GM18867 (cell line): ENCODE measurements around the gene TGM2.
"Not testable (repeated sequence)": the region's sequence is repeated elsewhere in the genome, so short reads cannot be mapped to it uniquely, and the experiment has no call there.

Experiments
- ATAC-seq: cut with Tn5 transposase; IDR thresholded peaks from one replicate; pipeline ENCODE4 v1.9.1; 2021; ENCODE audit warnings: mild to moderate bottlenecking, moderate library complexity; ENCODE audit not compliant: unreplicated experiment

The TGM2 gene

DNA sequence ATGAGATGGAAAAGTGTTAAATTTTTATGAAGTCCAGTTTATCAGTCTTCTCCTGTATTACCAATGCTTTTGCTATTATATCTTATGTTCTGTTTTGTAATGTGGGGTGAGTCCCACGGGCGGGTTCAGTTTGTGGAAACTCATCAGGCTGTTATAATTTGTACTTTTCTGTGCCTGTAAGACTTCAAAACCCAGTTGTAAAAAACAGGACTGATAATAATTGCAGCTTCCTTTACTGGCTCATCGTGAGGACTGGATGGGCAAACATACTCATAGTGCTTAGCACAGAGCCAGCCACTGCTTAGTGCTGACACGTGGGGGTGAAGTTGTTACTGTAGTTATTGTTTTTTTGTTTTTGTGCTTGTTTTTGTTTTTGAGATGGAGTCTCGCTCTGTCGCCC lies 45.6 kb downstream of the TGM2 start:
- no peak for ATAC-seq

DNA sequence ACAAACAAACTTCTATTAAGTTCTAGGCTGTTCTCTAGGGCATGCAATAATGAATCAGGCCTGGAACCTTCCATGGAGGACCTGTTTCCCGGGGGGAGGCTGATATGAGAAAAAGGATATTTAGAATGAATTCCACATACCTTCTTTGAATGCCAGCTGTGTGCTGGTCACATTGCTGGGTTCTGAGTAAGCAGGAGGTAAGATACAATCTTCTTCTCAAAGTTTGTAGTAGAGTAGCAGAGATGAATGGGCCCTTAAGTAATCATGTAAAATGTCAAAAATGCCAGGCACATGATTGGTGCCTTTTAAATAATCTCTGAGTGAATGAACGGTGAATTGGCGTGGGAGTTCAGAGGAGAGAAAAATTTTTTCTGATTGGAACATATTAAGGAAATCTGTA lies 47.4 kb downstream of the TGM2 start:
- ATAC-seq, result no peak

DNA sequence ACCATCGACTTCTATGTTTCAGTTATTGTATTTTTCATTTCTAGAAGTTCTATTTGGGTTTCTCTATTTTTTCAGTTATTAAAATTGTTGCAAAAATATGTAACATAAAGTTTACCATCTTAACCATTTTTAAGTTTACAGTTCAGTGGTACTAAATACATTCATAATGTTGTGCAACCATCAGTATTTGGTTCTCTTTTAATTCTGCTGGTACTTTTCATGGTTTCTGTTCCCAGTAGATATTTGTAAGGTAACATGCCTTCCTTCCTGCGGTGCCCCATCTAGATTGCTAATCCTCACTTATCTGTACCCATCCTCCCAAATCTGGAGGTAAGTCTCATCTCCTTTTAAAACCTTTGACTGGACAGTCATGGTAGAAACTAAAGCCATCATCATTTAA lies 47.9 kb downstream of the TGM2 start:
- no peak for ATAC-seq

DNA sequence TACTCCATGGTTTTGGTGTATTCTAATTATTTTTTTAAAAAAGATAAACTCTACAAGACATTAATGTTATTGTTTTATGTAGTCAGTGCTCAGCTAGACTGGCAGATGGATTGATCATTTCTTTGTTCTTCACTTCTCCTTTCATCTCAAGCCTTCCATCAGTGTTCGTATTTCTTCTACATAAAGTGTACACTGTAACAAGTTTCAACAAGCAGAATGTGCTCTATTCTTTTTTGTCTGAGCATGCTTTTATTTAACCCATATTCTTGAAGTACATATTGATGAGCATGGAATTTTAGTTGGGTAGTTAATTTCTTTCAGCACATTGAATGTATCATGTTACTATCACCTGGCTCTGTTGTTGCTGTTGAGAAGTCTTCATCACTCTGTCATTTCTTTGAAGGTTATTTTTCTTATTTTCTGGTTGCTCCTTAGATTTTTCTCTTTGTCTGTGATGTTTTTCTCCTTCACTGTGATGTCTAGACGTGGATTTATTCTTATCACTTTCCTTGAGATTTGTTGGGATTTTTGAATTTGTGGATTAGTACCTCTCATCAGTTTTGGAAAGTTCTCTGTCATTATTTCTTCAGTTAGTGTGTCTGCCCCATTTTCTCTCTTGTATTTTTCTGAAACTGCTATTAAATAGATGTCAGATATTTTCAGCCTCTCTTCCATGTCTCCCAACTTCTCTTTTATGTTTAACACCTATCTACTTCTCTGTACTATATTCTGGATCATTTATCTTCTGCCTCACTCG lies 48.5 kb downstream of the TGM2 start:
- no peak for ATAC-seq

DNA sequence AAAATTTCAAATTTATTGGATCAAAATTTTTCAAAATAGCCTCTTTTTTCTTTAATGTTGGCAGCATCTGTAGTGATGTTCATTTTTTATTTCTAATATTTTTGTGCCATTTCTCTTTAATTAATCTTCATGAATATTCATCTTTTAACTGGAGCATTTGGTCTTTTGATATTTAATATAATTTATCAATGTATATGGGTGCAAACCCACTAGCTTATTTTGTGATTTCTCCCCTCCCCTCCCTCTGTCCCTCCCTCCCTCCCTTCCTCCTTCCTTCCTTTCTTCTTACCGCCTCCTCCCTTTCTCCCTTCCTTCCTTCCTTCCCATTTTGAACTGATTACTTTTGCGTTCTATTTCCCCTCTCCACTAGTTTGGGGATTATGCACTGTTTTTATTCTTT lies 49.2 kb downstream of the TGM2 start:
- ATAC-seq, result no peak

DNA sequence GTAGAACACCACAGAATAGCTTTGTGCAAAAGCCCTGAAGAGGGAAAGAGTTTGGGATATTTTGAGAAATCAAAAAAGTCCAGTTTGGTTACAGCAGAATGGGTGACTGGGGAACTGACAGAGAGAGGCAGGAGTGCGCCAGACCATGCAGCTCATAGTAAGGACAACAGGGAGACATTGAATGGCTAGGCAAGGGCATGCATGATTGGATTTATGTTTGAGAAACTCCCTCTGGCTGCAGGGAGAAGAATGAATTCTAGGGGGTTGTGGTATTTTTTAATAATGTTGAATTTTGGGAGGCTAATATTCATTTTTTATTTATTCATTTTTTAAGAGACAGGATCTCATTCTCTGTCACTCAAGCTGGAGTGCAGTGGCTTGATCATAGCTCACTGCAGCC lies 49.9 kb downstream of the TGM2 start:
- ATAC-seq, result no peak

DNA sequence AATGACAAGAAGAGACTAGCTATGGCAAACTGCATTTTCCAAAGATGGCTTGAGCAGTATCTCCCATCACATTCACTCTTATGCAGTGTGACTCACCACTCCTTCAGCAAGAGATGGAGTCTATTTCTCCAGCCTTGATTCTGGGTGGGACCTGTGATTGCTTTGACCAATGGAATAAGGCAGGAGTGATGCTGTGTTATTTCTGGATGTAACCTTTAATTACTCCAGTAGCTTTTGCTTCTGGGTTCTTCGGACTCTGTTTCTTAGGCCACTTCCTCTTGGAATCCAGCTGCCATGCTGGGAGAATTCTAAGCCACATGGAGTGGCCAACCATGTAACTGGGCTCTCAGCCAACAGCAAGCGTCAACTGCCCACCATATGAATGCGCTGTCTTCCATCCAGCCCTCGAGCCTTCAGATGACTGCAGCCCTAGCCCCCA lies 50.7 kb downstream of the TGM2 start:
- ATAC-seq, result no peak

DNA sequence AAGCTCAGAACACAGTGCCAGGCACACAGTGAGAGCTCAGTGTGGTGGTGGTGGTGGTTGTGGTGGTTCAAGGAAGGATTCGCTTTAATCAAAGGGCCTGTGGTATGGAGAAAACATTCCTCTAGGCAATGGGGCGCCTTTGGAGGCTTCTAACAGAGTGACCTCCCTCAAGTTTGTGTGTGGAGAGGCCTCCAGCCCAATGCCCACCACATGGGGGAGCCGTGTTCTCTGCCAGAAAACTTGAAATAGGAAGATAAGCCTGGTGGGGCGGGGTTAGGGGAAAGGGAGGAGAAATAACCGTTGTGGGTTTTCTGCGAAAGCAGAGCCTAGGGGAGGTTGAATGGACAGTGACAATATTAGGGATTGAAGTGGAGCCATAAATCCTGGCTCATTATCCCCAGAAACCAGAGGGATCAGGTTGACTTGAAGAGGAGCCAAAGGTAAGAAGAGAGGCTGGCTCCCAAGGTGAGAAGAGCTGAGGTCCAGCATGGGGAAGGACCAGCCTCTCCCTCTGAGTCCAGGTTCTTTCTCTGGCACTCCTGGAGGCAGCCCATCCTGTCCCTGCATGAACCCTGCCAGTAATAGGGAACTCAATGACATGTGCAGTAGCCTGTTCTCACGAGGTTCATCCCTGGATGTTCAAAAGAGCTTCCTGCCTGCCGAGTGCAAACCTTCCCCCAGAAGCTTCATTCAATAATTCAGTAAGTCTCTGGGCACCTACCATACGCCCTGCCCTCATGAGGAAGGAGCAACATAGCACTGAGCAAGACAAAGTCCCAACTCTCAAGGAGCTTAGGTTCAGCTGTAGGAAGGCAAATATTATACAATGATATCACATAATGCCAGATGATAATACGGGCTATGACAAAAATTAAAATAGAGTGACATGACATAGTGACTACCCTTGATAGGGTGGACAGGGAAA lies 51.4 kb downstream of the TGM2 start:
- no peak for ATAC-seq

DNA sequence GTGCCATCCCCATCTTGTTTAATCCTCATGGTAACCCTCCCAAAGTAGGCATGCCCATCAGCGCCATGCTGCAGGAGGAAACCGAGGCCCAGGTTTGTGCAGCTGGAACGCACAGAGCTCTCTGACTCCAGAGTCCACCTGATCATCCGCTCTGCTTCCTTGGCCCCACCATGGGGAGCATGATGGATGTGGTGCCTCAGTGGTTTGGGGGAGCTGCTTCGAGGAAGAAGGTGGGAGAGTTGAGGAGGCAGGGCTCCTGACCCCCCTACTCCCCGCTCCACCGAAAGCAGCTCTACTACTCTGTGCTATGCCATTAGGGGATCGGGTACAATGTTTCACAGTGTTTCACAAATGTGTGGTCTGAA lies 52.2 kb downstream of the TGM2 start:
- ATAC-seq, result no peak

DNA sequence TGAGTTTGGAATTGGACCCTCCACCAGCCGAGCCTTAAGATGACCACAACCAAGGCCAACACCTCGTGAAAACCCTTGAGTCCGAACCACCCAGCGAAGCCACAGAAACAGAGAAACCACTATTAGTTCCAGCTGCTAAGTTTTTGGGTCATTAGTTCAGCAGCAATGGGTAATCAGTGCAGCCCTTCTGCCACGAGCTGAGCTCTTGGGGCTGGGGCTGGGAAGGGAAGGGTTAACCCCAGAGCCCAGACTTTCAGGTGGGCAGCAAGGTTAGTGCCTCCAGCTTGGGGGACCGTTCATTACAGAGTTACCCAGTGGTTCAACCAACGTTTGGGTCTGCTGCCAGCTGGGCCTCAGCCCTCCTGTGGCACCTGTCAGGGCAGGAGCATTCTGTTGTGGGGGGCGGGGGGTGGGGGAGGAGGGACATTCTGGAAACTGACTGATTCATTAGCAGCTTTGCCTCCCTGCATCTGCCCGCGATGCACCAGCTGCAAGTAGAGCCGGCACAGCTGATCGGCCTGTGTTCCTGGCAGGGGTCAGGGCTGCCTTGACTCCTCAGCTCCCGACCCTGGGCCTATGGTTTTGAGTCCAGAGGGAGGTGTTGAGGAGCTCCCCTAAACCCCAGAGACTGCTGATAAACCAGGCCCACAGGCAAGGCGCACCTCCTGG lies 52.7 kb downstream of the TGM2 start:
- ATAC-seq, result no peak

DNA sequence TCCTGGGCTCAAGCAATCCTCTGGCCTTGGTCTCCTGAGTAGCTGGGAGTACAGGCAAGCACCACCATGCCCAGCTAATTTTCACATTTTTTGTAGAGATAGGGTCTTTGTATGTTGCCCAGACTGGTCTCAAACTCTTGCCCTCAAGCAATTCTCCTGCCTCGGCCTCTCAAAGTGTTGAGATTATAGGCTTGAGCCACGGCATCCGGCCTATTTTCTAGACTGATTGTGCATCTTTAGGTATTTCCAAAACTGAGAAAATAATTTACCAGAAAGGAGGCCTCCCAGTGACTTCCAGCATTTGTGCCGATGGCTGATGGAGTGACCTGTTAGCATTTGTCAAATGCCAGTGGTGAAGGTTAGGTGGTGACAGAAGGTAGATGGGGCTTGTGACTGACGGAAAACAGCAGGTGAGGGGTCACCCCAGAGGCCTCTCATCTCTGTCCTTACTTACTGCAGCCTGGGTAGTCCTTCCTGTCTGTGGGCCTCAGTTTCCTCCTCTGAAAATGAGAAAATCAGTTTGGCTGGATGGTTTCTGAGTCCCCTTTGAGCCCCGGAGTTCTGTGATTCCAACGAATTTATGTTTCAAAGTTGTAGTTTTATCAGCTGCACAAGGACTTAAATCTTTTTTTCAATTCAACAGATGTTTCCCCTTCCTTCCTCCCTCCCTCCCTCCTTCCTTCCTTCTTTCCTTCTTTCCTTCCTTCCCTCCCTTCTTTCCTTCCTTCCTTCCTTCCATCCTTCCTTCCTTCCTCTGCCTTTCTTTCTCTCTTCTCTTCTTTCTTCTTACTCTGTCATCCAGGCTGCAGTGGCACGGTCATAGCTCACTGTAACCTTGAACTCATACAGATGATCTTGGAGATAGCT lies 53.5 kb downstream of the TGM2 start:
- ATAC-seq, result no peak

DNA sequence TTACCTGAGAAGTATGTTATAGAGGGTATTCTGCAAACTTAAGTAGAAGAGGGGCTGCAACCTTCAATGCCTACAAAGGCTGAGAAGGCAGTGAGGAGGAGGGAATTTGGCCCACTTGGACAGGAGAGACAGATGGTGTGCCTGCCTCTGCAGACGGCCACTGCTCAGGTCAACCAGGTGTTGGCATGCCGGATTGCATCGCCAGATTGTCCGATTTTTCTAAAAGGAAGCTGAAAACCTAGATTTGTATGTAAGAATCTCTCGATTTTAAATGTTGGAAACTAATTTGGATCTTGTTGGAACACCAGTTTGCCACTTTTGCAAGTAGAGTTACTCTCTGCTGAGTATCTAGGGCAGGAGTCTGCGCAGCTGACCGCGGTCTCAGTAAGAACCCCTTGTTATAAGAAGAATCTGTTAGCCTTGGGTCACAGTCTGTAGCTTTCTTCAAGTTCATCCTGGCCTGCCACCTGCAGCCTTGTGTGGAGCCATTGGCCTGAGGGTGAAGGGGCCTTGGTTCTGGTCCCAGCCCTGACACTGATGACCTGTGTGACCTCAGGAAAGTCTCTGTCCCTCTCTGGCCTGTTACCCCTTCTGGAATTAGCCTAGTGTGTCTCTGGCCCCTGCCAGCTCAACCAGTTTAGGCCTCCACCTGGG lies 54.4 kb downstream of the TGM2 start:
- no peak for ATAC-seq

DNA sequence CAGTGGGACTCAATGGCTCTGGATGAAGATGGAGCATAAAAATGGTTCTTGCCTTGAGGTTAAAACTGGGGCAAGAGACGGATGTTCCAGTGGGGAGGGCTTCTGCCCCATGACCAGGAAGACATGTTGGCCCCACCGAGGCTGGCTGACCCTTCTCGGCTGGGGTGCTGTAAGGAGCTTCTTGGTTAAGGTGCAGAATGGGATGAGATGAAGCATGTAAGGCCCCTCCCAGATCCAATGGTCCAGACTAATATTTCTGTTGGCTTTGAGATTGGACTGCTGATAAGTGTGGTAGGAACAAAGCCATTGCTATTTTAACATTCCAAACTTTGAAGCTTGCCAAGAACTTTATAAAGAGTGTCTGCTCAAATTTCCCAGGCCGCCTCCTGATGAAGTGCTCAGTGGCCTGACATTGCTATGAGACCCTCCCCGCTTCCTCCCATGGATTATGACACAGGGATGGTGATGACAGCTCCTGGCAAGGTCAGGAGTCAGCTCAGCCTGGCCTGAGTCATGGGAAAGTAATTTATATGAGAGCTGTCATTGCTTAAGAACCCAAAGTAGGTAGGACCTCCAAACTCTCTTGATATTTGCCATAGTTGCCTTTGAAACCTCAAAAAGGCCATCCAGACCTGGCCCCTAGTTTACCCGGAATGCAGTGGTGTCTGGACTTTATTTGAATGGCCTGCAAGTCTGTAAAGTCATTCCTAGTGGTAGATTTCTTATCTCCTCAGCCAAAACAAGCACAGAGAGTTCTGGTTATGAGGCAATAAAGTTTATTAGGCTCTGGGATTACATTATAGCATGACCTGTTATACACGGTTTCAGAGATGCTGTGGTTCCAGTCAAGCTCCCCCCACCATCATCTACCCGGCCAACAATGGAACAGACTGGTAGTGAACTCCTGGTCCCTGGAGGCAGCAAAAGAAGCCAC lies 55.2 kb downstream of the TGM2 start:
- ATAC-seq, result no peak

DNA sequence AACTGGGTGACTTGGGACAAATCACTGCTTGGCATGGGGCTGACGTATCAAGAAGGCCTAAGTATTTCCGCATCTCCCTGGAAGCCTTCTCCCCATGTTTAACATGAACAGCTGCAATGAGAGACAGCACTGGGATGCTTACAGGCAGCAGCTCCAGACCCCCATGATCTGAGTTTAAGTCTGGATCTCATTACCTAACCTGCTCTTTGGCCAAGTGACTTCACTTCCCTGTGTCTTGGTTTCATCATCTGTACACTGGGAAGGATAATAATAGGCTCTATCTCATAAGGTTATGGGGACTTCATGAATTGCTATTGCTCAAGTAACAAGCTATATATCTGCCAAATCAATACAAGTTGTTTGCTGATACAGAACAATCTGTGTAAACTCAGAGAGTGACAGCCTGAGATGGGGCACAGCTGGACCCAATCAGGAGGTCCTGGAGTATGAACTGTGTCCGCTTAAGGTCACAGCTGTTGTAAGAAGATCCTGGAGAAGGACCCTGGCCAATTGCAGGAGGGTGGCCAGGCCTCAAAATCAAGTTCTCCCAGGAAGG lies 56.0 kb downstream of the TGM2 start:
- ATAC-seq, result no peak

DNA sequence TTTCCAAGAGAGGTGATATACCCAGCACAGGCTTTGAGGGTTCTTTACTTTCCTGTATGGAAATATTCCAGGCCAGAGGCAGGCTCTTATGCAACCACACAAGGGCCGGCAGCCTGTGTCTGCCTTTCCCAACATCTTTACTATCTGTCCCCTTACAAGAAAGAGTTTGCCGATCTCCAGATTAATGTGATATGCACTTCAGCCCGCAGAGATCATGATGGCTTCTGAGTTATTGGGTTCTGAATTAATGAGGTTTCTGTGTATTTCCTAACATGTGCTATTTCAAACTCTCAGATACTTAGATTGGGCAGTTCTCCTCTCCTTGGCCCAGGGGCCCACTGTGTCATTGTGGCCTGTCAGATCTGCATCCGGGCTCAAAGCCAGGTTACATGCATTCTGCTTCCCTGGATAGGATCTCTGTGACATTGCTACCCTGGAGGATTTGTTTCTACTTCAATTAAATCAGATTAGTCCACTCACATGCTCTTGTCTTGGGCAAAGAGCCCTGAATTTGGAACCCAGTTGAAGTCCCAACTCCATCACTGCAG lies 56.6 kb downstream of the TGM2 start:
- ATAC-seq, result no peak

DNA sequence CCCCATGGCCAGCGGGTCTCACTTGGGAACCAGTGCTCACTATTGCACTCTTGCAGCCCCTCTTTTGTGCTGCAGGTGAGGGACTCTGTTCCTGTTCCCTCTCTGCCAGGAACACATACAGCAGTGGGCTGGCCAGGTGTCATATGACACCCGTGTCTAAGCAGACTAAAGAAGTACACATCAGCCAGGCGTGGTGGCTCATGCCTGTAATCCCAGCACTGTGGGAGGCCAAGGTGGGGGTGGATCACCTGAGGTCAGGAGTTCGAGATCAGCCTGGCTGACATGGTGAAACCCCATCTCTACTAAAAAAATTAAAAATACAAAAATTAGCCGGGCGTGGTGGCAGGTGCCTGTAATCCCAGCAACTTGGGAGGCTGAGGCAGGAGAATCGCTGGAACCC lies 57.2 kb downstream of the TGM2 start:
- not testable (repeated sequence) for ATAC-seq

DNA sequence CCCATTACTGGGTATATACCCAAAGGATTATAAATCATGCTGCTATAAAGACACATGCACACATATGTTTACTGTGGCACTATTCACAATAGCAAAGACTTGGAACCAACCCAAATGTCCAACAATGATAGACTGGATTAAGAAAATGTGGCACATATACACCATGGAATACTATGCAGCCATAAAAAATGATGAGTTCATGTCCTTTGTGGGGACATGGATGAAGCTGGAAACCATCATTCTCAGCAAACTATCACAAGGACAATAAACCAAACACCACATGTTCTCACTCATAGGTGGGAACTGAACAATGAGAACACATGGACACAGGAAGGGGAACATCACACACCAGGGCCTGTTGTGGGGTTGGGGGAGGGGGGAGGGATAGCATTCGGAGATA lies 57.7 kb downstream of the TGM2 start:
- not testable (repeated sequence) for ATAC-seq

DNA sequence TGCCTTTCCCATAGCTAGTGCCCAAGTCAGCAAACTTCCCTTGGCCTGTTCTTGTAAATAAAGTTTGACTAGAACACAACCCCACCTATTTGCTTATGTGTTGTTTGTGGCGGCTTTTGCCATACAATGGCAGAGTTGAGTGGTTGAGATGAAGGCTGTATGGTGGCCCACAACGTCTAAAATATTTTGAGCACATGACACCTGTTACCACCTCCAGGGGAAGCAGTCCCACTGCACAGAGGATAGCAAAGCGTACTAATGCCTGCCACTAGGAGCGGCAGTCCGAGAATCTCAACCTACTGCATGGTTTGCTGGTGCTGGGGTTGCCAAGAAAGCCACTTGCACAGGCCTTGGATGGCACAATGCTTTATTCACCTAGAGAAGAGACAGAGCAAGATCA lies 58.6 kb downstream of the TGM2 start:
- no peak for ATAC-seq

DNA sequence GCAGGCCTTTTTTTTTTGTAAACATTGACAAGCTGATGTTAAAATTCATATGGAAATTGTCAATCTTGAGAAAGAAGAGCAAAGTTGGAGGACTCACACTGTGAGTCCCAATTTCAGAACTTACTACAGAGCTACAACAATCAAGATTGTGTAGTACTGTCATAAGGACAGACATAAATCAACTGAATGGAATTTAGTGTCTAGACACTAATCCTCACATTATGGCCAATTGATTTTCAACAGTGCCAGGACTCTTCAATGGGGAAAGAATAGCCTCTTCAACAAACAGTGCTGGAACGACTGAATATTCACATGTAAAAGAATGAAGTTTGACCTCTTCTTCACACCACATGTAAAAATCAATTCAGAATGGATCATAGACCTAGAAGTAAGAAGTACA lies 60.8 kb downstream of the TGM2 start:
- ATAC-seq, result no peak
